HepG2 (cell line): ENCODE results near the gene SASH1. TPM values are rescaled to one million over a fixed set of nuclear protein-coding genes. Genes with fewer than 3 reads are reported as not detected.

Experiments
- DDIT3 ChIP-seq: sonication (generic); formaldehyde crosslinking; IDR thresholded peaks from 2 replicates; pipeline ENCODE4 v1.4.0; 2020; ENCODE audit warnings: mild to moderate bottlenecking, missing genetic modification reagents
- E2F5 ChIP-seq: sonication (generic); formaldehyde crosslinking; conservative IDR thresholded peaks from 2 replicates; pipeline ENCODE4 v1.4.0; 2020; ENCODE audit warnings: missing genetic modification reagents
- ELK4 ChIP-seq: sonication (generic); formaldehyde crosslinking; IDR thresholded peaks from 2 replicates; pipeline ENCODE4 v1.9.0; 2021; ENCODE audit warnings: missing genetic modification reagents, borderline replicate concordance
- FOXP1 ChIP-seq, 2 experiments: fragments of 450-650 bp in 1 of 2; IDR thresholded peaks; 2 replicates each; pipeline ENCODE4 v1.6.1; 2017 to 2018; ENCODE audit warnings: antibody characterized with exemption in 1 of 2
- GABPB1 ChIP-seq: IDR thresholded peaks from 2 replicates; pipeline ENCODE4 v1.6.1; 2016; ENCODE audit warnings: mild to moderate bottlenecking, missing genetic modification reagents, moderate library complexity, missing compliant biosample characterization
- HNRNPL ChIP-seq: fragments of 200-400 bp; formaldehyde crosslinking; IDR thresholded peaks from 2 replicates; pipeline ENCODE4 v1.6.1; 2017; ENCODE audit warnings: mild to moderate bottlenecking, low read depth, low read length
- KDM4B ChIP-seq: sonication (generic); formaldehyde crosslinking; IDR thresholded peaks from 2 replicates; pipeline ENCODE4 v1.4.0; 2020; ENCODE audit warnings: missing genetic modification reagents
- MTA1 ChIP-seq: sonication (generic); formaldehyde crosslinking; IDR thresholded peaks from 2 replicates; pipeline ENCODE4 v1.4.0; 2020; ENCODE audit warnings: missing genetic modification reagents, mild to moderate bottlenecking, borderline replicate concordance
- SALL1 ChIP-seq: sonication (generic); formaldehyde crosslinking; IDR thresholded peaks from 2 replicates; pipeline ENCODE4 v1.8.0; 2022; ENCODE audit warnings: mild to moderate bottlenecking, missing genetic modification reagents
- SATB2 ChIP-seq: sonication (generic); formaldehyde crosslinking; IDR thresholded peaks from 2 replicates; pipeline ENCODE4 v1.5.0; 2020; ENCODE audit warnings: missing genetic modification reagents
- TFDP2 ChIP-seq: sonication (generic); formaldehyde crosslinking; IDR thresholded peaks from 2 replicates; pipeline ENCODE4 v1.4.0; 2020; ENCODE audit warnings: missing genetic modification reagents
- ZBTB42 ChIP-seq: sonication (generic); formaldehyde crosslinking; IDR thresholded peaks from 2 replicates; pipeline ENCODE4 v1.5.0; 2020; ENCODE audit warnings: mild to moderate bottlenecking, missing genetic modification reagents
- ZNF260 ChIP-seq: sonication (generic); formaldehyde crosslinking; IDR thresholded peaks from 2 replicates; pipeline ENCODE4 v1.4.0; 2020; ENCODE audit warnings: missing genetic modification reagents, low read depth, mild to moderate bottlenecking, borderline replicate concordance
- ZNF343 ChIP-seq: sonication (generic); formaldehyde crosslinking; IDR thresholded peaks from 2 replicates; pipeline ENCODE4 v1.4.0; 2020; ENCODE audit warnings: mild to moderate bottlenecking, missing genetic modification reagents
- ZNF407 ChIP-seq: sonication (generic); formaldehyde crosslinking; IDR thresholded peaks from one replicate; pipeline ENCODE4 v1.5.1; 2020; ENCODE audit warnings: mild to moderate bottlenecking, missing genetic modification reagents; ENCODE audit errors: not compliant biosample characterization
- ZNF724P ChIP-seq: sonication (generic); formaldehyde crosslinking; IDR thresholded peaks from 2 replicates; pipeline ENCODE4 v1.8.0; 2022; ENCODE audit warnings: missing genetic modification reagents, borderline replicate concordance
- polyA plus RNA-seq, 8 experiments: library from polyadenylated mRNA; depleted of rRNA in 3 of 8; stranded (reverse) in 7 of 8; unstranded in 1 of 8; fragments of >200 nt; fragmentation: Illumina TruSeq in 4 of 8; extraction: Trizol in 4 of 8; gene quantifications; 2 replicates each; pipeline versions ENCODE4 v1.2.1 to v1.2.3, GENCODE V29; 2011 to 2016; ENCODE audit warnings: low read depth in 4 of 8, missing spikeins in 1 of 8, mixed read lengths in 1 of 8; ENCODE audit not compliant: insufficient read depth in 1 of 8
- total RNA-seq, 5 experiments: library from RNA; depleted of rRNA; stranded (reverse); fragments of >200 nt; fragmentation: Illumina TruSeq; extraction: Trizol; gene quantifications; 2 replicates each; pipeline ENCODE4 v1.2.3, GENCODE V29; 2016; ENCODE audit warnings: low read depth in 1 of 5

Gene SASH1
- total and polyA plus RNA-seq, 2 of the 13 experiments (the other 11 are each of a cell fraction or from before 2014, with no cell fraction given) = 7.5 to 8.2 TPM

- TF ChIP-seq ELK4 (CRISPR knock-in tag) = no peak
- peak; percentile 82; the same call in 1 of the 2 replicates for TF ChIP-seq MTA1 (CRISPR knock-in tag)
- TF ChIP-seq DDIT3 = no peak
- TF ChIP-seq ZNF407 (CRISPR knock-in tag) = peak; percentile 45
- no peak for TF ChIP-seq E2F5 (CRISPR knock-in tag)
- TF ChIP-seq ZNF343 (CRISPR knock-in tag) = no peak
- peak; percentile 55; the same call in 1 of the 2 replicates for TF ChIP-seq GABPB1
- TF ChIP-seq ZNF724P = peak; percentile 50; the same call in 1 of the 2 replicates
- no peak for TF ChIP-seq ZBTB42 (CRISPR knock-in tag)
- TF ChIP-seq SALL1 (CRISPR knock-in tag) = peak; percentile 88
- no peak for TF ChIP-seq HNRNPL
- TF ChIP-seq SATB2 (CRISPR knock-in tag) = no peak
- no peak for TF ChIP-seq TFDP2
- no peak for TF ChIP-seq KDM4B (CRISPR knock-in tag)
- TF ChIP-seq ZNF260 (CRISPR knock-in tag) = no peak
- TF ChIP-seq FOXP1 (IDR thresholded peaks at IDR 0.05) = no peak
- TF ChIP-seq FOXP1 (CRISPR knock-in tag; IDR thresholded peaks at IDR 0.05) = no peak
Measured at GRCh38 chr6:148559848-148560433, 217.3 kb downstream of the SASH1 start (continued).
